ENCODE data around the gene F10.
"Not testable (repeated sequence)": the region's sequence is repeated elsewhere in the genome, so short reads cannot be mapped to it uniquely, and the experiment has no call there.

F10 gene

DNA sequence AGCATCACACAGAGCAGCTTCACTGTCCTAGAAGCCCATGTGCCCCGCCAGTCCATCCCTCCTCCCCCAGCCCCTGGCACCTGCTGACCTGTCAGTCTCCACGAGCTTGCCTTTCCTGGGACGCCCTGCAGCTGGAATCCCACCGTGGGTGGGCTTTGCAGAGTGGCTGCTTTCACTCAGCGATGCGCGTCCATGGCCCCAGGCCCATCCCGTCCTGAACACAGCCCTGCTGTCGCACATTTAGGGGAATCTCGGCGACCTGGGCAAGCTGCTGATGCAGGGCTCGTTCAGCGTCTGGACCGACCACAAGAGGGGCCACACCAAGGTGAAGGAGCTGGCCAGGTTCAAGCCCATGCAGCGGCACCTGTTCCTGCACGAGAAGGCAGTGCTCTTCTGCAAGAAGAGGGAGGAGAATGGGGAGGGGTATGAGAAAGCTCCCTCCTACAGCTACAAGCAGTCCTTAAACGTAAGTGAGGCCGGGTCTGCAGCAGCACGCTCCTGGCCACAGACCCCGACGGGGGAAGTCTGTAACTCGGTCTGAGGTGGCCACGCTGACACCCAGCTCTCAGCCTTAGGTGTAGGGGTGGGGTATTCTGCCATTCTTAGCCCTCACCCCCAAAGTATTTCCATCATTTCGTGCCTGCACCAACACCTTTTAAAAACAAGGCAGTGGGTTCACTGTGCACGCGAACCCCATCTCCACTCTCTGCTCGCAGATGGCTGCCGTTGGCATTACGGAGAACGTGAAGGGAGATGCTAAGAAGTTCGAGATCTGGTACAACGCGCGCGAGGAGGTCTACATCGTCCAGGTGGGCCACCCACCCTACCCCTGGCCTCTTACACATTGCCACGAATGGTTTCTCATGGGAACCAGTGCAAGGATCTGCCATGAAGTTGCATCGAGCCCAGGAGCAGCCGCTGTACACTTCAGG lies 35.3 kb upstream of the F10 start:
- no peak for DNase-seq

DNA sequence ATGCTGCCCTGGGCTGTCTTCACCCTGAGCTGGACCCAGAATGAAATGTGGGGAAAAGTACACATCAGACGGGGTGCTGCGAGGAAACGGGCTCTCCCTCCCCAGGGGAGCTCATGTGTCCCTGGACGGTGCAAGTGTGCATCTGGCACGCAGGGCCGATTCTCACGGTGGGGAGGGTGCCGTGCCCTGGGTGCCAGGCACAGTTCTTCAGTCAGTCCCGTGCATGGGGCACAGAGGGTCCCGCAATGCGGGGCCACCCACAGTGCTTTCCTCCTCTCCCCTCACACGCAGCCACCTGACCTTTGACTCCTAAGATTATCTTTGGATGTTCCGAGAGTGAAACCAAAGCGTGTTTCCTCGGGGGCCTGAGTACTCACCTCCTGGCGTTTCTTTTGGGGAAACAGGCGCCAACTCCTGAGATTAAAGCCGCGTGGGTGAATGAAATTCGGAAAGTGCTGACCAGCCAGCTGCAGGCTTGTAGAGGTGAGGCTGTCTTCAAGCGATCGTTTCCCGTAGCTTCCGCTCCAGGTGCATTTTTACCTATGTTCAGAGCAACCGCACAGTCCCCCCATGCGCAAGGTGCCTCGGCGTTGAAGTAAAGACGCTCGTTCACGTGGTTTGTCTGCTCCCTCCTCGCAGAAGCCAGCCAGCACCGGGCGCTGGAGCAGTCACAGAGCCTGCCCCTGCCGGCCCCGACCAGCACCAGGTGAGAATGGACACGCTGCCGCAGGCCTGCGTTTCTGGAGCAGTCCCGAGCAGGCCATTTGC lies 34.5 kb upstream of the F10 start:
- DNase-seq = no peak

DNA sequence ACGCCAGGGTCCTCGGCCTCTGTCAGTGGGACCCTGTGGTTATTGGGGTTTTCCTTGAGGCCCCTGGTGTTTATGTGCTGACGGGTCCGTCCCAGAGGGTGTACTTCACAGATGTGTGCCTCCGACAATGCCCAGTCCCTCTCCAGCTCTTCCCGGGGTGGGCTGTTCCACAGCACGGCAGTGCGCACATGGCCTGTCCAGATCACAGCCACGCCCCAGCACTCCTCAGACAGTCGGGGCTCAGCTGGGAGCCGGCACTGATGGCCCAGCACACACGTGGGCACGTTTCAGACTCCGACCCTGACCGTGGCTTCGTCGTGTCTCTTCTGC lies 33.9 kb upstream of the F10 start:
- DNase-seq = no peak

DNA sequence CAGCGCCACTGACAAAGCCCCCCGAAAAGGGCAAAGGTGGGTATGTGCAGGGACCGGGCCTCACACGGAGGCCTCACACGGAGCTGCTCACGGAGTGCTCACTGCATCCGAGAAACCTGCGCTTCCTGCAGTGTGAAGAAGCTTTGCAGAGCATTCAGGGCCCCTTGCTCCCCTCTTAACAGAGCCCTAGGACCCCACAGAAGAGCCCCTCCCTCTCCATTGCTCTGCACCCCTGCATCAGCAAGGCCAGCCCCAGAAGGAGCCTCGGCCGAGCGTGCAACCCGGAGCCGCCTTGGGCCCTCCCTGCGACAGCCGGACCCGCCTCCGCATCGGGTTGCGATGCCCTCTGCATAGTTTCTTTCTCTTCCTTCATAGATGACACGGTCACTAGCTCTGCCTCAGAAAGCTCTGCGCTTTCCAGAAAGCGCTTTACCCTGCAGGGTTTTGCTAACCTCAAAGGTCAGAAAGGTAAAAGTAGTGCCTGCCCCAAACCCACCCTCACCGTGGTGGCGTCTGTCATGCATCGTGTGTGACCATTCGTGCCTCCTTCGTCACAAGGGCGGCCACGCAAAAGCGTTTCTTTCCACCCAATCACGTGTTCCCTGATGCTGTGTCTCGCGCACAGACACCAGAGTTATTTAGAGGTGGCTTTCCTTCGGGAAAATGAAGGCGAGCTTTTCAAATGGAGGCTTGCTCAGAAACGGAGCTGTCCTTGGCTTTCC lies 32.7 kb upstream of the F10 start:
- no peak for DNase-seq

DNA sequence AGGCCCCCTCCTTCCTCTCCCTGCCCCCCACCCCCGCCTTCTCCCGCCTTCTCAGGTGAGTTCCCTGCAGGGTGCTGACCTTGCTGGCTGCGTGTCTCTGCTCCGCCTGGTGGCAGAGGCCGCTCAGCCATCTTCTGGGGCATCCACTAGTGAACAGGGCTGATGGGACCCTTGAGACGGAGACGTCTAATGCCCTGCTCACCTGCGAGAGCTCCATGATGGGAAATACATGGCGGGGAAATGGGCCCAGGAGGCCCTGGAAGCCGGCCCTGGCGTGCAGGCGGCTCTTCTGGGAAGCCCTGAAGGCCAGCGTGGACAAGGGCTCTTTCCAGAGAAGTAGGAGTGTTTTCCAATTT lies 32.2 kb upstream of the F10 start:
- no peak for DNase-seq

DNA sequence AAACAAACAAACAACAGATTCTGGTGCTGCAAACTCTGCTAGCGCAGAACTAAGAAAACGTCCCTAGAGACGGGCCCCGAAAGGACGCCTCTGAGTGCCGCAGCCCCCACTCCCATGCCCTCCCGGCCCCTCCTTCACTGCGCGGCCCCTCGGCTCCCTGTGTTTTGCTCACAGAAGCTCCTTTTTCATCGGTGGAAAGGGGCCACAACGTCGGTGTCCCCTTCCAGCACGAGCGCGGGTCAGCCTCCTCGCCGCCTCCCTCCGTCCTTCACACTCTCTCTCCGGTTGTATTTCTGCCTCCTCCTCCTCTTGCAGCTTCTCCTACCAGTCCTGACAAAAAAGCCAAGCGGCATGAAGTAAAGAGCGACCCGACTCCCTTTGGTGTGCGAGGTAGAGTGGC lies 31.8 kb upstream of the F10 start:
- DNase-seq = no peak

DNA sequence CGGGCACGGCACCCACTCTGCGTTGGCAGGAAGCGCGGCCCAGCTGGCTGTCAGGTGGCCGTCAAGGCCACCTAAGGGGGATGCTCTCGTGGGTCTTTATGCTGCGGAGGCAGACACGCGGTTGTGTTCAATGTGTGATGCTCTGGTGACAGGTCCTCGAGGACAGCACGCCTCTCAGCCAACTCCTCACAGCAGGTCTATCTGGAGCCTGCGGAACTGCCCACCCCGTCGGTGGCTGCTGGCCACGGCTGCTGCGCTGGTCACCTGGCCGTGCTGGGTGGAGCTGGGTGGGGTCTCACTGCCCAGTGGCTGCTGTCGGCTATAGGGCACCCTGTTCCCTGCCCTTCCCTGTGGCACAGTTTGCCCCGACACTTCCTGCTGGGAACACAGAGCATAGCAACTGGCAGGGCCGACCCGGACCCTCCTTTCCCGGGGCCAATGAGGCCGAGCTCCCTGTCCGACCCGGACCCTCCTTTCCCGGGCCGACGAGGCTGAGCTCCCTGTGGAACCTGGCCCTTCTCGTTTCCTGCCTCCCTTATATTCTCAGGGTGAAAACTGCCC lies 31.3 kb upstream of the F10 start:
- no peak for DNase-seq

DNA sequence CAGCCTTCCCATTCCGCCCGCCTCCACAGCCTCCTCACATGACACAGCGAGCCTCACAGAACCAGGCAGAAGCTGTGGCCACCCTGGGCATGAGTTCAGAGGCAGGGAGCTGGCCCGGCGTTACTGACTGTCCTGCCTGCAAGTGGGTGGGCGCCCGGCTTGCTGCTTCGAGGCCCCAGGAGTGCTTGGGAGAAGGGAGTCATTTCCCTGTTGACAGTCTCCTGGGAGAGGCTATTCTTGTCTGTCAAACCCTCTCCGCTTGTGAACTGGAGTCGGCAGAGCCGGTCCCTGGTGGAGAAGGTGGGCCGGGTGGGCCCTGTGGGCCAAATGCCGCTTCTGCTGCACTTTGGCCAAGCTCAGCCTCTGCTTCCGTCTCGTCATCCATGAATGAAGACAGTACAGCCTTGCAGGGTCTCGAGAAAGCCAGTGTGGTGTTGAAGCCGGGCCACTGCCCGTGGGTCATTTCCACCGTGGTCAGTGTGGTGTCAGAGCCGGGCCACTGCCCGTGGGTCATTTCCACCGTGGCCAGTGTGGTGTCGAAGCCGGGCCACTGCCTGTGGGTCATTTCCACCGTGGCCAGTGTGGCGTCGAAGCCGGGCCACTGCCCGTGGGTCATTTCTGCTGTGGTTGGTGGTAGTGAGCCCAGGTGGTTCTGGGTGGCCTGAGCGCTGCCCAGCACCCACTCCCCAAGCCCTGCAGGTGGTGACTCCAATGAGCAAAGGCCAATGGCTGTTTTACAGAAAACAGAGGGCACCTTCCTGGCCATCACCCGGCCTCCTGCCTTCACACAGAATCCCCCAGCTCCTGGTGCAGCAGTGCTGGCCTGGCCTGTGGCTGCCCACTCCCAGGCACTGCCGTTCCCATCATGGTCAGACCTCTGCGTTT lies 30.5 kb upstream of the F10 start:
- DNase-seq = no peak

DNA sequence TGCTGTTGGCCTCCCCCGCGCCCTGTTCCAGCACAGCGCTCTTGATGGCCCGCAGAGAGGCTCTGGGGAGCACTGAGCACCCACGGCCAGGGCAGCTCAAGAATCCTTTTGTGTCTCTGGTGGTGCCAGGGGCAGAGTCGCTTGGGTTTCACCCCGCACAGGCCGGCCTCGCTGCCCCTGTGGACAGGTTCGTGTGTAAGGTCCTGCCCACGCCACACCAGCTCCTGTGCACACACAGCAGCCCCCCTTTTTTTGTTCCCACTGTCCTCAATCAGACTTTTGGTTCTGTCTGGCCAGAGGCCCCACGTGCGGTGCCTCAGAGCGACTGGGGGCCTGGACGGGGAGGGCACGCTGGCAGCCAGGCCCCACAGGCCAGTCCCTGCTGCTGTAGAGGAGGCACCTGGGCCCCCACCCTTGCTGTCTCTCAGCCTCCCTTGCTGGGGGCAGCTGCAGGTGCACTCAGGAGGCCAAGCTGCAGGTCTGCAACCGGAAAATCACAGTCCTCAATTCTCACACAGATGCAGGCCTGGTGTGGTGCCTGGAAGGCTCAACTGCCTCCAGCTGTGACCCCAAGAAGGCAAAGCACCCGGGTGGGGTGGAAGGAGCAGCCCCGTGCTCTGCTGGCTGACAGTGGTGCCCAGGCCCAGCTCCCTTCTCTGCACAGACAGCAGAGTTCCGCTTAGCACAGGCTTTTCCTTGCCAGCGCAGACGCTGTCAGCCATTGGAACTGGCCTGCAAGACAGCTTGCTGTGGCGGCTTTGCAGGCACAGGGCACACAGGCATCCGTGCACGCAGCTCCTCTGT lies 29.6 kb upstream of the F10 start:
- DNase-seq = no peak

DNA sequence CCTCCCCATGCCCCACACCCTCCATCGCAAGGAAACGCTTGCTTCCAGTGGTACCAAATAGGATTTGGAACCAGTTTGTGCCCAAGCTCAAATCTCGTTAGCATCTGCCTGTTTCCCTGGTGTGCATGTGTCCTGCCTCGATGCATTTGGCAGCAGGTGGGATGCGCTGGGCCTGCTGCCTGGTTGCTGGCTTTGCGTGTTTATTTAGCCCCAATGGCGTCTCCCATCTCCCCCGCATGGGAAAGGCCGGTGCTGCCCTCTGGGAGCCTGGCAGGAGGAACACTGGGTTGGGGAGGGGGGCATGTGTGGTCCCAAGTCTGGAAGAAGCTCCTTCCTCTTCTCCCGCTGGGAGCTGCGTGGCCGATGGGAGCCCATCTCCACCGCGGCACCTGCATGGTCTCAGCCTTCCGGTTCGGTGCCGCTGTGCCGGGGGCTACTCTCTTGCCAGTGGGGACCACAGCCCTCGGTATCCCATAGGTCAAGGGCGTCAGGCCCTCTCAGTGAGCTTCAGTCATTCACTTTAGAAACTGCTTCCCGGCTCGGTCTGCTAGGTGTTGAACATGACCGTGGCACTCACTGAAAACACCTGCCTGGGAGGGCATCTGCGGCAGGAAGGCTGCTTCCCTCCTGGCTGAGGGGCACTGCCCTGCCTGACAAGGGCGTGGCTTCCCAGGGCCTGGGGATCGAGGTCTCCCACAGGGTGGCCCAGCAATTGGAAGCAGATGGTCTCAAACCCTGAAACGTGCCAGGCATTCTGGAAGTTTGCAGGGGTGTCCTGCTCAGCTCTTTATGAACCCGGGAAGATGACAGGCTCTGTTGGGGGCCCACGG lies 28.8 kb upstream of the F10 start:
- no peak for DNase-seq

DNA sequence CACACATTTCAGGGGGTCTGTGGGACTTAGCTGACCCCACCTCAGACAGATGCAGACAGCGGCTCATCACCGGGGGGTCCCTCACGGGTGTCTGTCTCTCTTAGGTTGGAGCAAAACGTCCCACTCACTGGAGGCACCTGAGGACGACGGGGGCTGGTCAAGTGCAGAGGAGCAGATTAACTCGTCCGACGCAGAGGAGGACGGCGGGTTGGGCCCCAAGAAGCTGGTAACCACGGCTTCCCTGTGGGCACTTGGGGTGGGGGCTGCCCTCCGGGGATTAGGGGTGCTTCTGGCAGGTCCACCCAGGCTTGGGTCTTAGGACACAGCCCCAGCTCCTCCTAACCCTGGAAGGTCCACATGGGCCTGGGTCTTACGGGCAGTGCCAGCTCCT lies 28.2 kb upstream of the F10 start:
- no peak for DNase-seq

DNA sequence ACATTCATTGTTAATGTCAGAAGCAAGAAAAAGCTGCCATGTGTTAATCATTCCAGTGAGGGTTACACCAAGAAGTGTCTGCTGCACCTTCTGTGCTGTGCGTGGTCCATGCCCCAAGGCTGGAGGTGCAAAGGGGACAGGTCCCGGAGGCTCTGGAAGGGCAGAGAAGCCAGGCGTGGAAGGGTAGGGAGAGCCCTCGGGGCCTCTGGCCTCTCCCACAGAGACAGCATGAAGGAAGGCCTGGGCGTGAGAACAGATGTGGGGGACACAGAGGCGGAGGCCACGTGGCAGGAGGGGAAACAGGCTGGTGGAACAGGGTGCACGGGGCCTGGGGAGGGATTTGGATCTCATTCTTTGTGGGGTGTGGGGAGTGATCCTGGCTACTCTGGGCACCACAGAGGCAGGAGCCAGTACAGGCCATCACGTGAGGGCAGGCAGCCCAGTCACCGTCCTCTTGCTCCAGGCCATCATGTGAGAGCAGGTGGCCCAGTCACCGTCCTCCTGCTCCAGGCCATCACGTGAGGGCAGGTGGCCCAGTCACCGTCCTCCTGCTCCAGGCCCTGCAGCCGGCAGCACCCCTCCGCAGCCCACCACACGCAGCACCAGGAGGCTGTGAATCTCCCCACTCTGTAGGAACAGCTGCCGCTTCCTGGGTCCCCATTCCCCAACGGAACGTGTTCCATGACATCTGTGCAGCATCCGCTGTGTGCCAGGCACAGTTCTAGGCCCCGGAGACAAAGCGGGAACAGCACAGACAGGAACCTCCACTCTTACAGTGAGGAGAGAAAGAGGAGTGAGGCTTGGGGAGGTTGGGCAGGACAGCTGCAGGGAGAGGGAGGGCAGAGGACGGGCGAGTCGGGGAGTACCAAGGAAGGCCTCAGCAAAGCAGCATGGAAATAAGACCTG lies 27.2 kb upstream of the F10 start:
- DNase-seq = no peak

DNA sequence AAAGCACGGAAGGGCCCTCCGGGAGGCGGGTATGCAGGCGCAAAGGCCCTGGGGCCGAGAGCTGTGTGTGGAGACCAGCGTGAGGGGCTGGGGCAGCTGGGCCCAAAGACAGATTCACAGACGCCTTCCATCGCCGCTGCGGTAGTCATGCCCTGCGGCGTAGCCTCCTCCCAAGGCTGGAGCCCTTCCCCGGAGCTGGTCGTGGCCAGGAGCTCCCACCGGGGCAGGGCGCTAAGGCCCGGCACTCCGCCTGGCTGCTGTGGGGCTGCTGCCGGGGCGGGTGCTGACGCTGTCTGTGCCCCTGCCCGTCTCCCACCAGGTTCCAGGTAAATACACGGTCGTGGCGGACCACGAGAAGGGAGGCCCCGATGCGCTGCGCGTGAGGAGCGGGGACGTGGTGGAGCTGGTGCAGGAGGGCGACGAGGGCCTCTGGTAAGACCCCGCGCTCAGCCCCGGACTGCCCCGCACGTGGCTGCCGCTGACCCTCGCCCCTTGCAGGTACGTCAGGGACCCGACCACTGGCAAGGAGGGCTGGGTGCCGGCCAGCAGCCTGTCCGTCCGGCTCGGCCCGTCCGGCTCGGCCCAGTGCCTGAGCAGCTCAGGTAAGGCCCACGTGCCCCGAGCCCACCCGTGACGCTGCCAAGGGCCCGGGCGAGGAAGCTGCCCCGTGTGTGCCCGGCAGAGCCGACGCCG lies 26.4 kb upstream of the F10 start:
- DNase-seq = no peak

DNA sequence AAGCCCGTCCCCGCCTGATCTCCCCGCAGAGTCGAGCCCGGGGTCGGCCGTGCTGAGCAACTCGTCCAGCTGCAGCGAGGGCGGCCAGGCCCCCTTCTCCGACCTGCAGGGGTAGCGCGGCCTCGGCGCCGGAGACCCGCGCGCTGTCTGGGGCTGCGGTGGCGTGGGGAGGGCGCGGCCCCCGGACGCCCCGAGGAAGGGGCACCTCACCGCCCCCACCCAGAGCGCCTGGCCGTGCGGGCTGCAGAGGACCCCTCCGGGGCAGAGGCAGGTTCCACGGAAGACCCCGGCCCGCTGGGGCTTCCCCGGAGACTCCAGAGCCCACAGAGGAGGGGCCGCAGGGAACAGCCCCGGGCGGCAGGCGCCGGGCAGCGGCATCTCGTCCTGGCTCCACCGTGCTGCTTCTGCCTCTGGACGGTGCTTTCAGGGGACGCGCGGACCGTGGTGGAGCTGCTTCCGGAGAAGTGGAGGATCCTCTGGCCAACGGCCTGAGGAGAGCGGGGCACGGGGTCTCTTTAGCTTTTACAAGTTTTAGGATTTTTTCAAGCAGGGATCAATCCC lies 25.8 kb upstream of the F10 start:
- DNase-seq = no peak

DNA sequence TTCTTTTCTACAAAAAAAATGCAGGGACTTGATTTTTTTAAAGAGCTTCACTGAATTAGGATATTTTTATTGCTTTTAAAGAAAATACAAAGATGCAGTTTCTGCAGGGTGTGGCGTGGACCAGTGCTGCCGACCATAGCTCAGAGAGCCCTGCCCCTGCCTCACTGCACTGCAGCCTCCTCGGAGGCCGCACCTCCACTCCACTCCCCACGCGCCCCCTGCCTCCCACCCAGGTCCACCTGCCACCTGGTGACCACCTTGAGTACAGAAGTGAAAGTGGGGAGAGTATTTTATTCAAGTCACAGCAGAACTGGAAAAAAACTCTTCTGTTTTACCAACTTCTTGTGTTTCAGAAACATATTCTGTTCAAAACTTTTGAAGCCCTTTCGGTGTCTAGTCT lies 24.9 kb upstream of the F10 start:
- no peak for DNase-seq

DNA sequence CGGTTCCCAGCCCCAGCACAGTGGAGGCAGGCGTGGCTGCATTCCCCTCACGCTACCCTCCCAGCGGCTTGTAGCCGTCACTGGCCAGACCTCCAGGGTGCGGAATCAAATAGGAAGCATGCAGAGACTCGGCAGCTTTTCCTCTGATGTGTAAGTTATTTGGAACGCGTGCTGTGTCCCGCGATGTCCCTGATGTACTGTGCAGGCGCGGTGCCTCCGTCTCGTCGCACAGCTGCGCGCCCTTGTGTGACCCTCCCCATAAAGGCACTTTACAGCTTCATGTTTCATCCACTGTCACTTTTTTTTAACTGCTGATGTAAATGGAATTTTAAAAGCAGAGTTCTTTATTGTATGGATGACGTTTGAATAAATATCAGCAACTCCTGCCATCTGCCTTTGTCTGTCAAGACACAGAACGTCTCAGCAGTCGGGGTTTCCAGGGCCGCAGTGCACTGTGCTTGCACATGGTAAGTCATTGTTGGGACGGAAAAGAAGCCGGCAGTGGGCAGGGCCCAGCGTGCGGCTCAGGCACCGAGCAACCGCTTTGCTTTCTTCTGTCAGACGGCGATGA lies 24.4 kb upstream of the F10 start:
- DNase-seq = peak; percentile 59

DNA sequence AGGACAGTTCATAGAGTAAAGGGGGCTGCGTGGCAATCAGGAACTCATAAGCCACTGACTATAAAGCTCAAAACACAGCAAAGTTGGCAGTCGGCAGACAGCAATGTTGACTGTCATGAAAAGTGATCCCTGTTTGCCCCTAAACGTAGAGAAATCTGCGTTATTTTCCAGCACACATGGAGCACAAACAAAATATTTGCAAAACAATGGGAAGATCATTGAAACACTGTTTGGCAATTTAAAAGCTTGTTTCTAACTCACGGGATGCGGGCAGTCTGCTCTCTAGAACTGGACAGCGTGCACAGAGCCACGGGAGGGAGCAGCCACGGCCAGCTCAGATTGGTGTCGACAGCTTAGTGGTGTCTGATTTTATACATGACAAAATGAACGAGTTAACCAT lies 23.5 kb upstream of the F10 start:
- no peak for DNase-seq

DNA sequence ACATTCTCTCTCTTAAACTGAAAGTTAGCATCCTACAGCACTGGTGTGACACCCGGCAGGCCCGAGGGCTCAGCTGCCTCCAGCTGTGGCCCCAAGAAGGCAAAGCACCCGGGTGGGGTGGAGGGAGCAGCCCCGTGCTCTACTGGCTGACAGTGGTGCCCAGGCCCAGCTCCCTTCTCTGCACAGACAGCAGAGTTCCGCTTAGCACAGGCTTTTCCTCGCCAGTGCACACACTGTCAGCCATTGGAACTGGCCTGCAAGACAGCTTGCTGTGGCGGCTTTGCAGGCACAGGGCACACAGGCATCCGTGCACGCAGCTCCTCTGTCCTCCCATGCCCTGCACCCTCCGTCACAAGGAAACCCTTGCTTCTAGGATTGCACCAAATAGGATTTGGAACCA lies 20.3 kb upstream of the F10 start:
- not testable (repeated sequence) for DNase-seq
